Loucy (cell line): Measurements from ENCODE around the gene TRHDE.

ENCODE experiments used
- H2AFZ ChIP-seq: fragments of 200-600 bp; sonication (generic); 2 replicates; pipeline ENCODE4 v1.6.0; 2016; ENCODE audit warnings: antibody characterized with exemption, mild to moderate bottlenecking, low read length, moderate library complexity
- H3F3A ChIP-seq: fragments of 200-600 bp; 2 replicates; pipeline ENCODE4 v1.6.0; 2016; ENCODE audit warnings: antibody characterized with exemption, low read depth, mild to moderate bottlenecking
- H3K27me3 ChIP-seq: fragments of 200-600 bp; sonication (generic); 2 replicates; pipeline ENCODE4 v1.6.1; 2014; ENCODE audit warnings: low read length, mild to moderate bottlenecking; ENCODE audit not compliant: insufficient read depth, poor library complexity, severe bottlenecking
- H3K36me3 ChIP-seq: fragments of 200-600 bp; sonication (generic); 2 replicates; pipeline ENCODE4 v1.6.1; 2016; ENCODE audit warnings: low read length; ENCODE audit not compliant: insufficient read depth
- H3K4me1 ChIP-seq: fragments of 200-600 bp; sonication (generic); 2 replicates; pipeline ENCODE4 v1.5.1; 2014; ENCODE audit warnings: low read length, mild to moderate bottlenecking; ENCODE audit not compliant: insufficient read depth, poor library complexity, severe bottlenecking
- H3K4me2 ChIP-seq: fragments of 200-600 bp; sonication (generic); 2 replicates; pipeline ENCODE4 v1.6.0; 2014; ENCODE audit warnings: antibody characterized with exemption, low read length, low read depth, mild to moderate bottlenecking; ENCODE audit not compliant: poor library complexity, severe bottlenecking
- H3K4me3 ChIP-seq: fragments of 200-600 bp; sonication (generic); 2 replicates; pipeline ENCODE4 v1.5.1; 2014; ENCODE audit warnings: low read length, mild to moderate bottlenecking, mixed read lengths; ENCODE audit not compliant: poor library complexity, severe bottlenecking
- H3K79me2 ChIP-seq: fragments of 200-600 bp; sonication (generic); 2 replicates; pipeline ENCODE4 v1.6.1; 2014; ENCODE audit warnings: low read length; ENCODE audit not compliant: insufficient read depth
- H3K9ac ChIP-seq: fragments of 200-600 bp; sonication (generic); 2 replicates; pipeline ENCODE4 v1.6.0; 2014; ENCODE audit warnings: mild to moderate bottlenecking, low read depth, low read length, moderate library complexity; ENCODE audit not compliant: poor library complexity, severe bottlenecking
- H3K9me2 ChIP-seq: fragments of 200-600 bp; sonication (generic); replicated peaks from 2 replicates; pipeline ENCODE4 v1.6.1; 2016; ENCODE audit warnings: low read depth, low read length, mixed read lengths
- H3K9me3 ChIP-seq: fragments of 200-600 bp; sonication (generic); 2 replicates; pipeline ENCODE4 v1.6.1; 2014; ENCODE audit warnings: mild to moderate bottlenecking, antibody characterized with exemption, low read length, low read depth; ENCODE audit not compliant: insufficient read depth
- H4K20me1 ChIP-seq: fragments of 200-600 bp; sonication (generic); 2 replicates; pipeline ENCODE4 v1.6.0; 2014; ENCODE audit warnings: antibody characterized with exemption, low read length, mild to moderate bottlenecking; ENCODE audit not compliant: insufficient read depth, poor library complexity, severe bottlenecking
- CTCF ChIP-seq: fragments of 200-600 bp; sonication (generic); conservative IDR thresholded peaks from 2 replicates; pipeline ENCODE4 v1.5.1; 2014; ENCODE audit warnings: mild to moderate bottlenecking, antibody characterized with exemption, low read length
- EZH2phosphoT487 ChIP-seq: fragments of 200-600 bp; IDR thresholded peaks from 2 replicates; pipeline ENCODE4 v1.6.1; 2018; ENCODE audit warnings: antibody characterized with exemption, mild to moderate bottlenecking, moderate library complexity, borderline replicate concordance

TRHDE gene

GRCh38 chr12:72464471-72464870 lies 192.3 kb downstream of the TRHDE start:
- TF ChIP-seq CTCF (no peak), EZH2phosphoT487 (no peak)
- no peaks in the 10 kb centered on the region for H3F3A ChIP-seq

GRCh38 chr12:72465155-72465554 lies 193.0 kb downstream of the TRHDE start:
- no peak overlapping the region for H3K4me2 ChIP-seq
- H3K9ac ChIP-seq: no peak overlapping the region
- no peaks in the 10 kb centered on the region for H3K9me3 ChIP-seq

More at GRCh38 chr12:72464471-72464870, 192.3 kb downstream of the TRHDE start:
- H3K9me2 ChIP-seq: no peaks in the 10 kb centered on the region
- no peaks in the 10 kb centered on the region for H3K27me3 ChIP-seq
- H2AFZ ChIP-seq: no peak overlapping the region
- H3K36me3 ChIP-seq: no peaks in the 10 kb centered on the region
- H3K4me1 ChIP-seq: no peaks in the 10 kb centered on the region
- no peak overlapping the region for H3K9ac ChIP-seq
- H3K9me3 ChIP-seq: no peaks in the 10 kb centered on the region
- H3K4me3 ChIP-seq: no peak overlapping the region
- H4K20me1 ChIP-seq: no peaks in the 10 kb centered on the region
- H3K4me2 ChIP-seq: no peak overlapping the region
- H3K79me2 ChIP-seq: no peaks in the 10 kb centered on the region

GRCh38 chr12:72465940-72466630 lies 193.9 kb downstream of the TRHDE start:
- Histone ChIP-seq H2AFZ (no peak overlapping the region), H3K4me2 (no peak overlapping the region), H3K9me3 (no peaks in the 10 kb centered on the region), H3K36me3 (no peaks in the 10 kb centered on the region), H3K4me1 (no peaks in the 10 kb centered on the region), H3K79me2 (no peaks in the 10 kb centered on the region), H3K4me3 (no peak overlapping the region), H3F3A (no peaks in the 10 kb centered on the region), H3K9me2 (no peaks in the 10 kb centered on the region), H3K9ac (no peak overlapping the region), H3K27me3 (no peaks in the 10 kb centered on the region), H4K20me1 (no peaks in the 10 kb centered on the region)
- TF ChIP-seq EZH2phosphoT487 (no peak), CTCF (no peak)

More at GRCh38 chr12:72465155-72465554, 193.0 kb downstream of the TRHDE start:
- TF ChIP-seq CTCF (no peak), EZH2phosphoT487 (no peak)
- Histone ChIP-seq H3K79me2 (no peaks in the 10 kb centered on the region), H2AFZ (no peak overlapping the region), H3K36me3 (no peaks in the 10 kb centered on the region), H3K4me3 (no peak overlapping the region), H4K20me1 (no peaks in the 10 kb centered on the region), H3K27me3 (no peaks in the 10 kb centered on the region), H3K9me2 (no peaks in the 10 kb centered on the region), H3F3A (no peaks in the 10 kb centered on the region), H3K4me1 (no peaks in the 10 kb centered on the region)
